Eye (tissue), 1 donor: ENCODE data around the gene AOPEP.
A peak's percentile ranks its signal among the peaks of the same experiment; 100 is the strongest.

Experiments used
- DNase-seq: peaks from one replicate; pipeline ENCODE4 v3.0.0-alpha.2; 2015

The AOPEP gene

GRCh38 chr9:95105519-95106287, 379.2 kb downstream of the AOPEP start:
- DNase-seq: peak; percentile 81

- peak; percentile 93 for DNase-seq
Measured at GRCh38 chr9:95107001-95107749, 380.7 kb downstream of the AOPEP start.

GRCh38 chr9:95107976-95108375, 381.5 kb downstream of the AOPEP start:
- no peak for DNase-seq

GRCh38 chr9:95108777-95109176, 382.3 kb downstream of the AOPEP start:
- DNase-seq: no peak

GRCh38 chr9:95109456-95109855, 383.0 kb downstream of the AOPEP start:
- DNase-seq: no peak

- DNase-seq: no peak
Measured at GRCh38 chr9:95110921-95111525, 384.5 kb downstream of the AOPEP start.

GRCh38 chr9:95111716-95112115, 385.2 kb downstream of the AOPEP start:
- DNase-seq: no peak

- DNase-seq: no peak
Measured at GRCh38 chr9:95112436-95113280, 386.2 kb downstream of the AOPEP start.

- DNase-seq: no peak
Measured at GRCh38 chr9:95115104-95115503, 388.6 kb downstream of the AOPEP start.

- DNase-seq: no peak
Measured at GRCh38 chr9:95116002-95116807, 389.7 kb downstream of the AOPEP start.

GRCh38 chr9:95116808-95117204, 390.3 kb downstream of the AOPEP start:
- no peak for DNase-seq

- DNase-seq: no peak
Measured at GRCh38 chr9:95118596-95118995, 392.1 kb downstream of the AOPEP start.

GRCh38 chr9:95120781-95121370, 394.4 kb downstream of the AOPEP start:
- DNase-seq: no peak

- DNase-seq: no peak
Measured at GRCh38 chr9:95124582-95125367, 398.3 kb downstream of the AOPEP start.

- DNase-seq: no peak
Measured at GRCh38 chr9:95125652-95126051, 399.2 kb downstream of the AOPEP start.

GRCh38 chr9:95126739-95127138, 400.2 kb downstream of the AOPEP start:
- no peak for DNase-seq

- peak; percentile 92 for DNase-seq
Measured at GRCh38 chr9:95127249-95128176, 401.0 kb downstream of the AOPEP start.

GRCh38 chr9:95128177-95128524, 401.7 kb downstream of the AOPEP start:
- DNase-seq: no peak

- DNase-seq: no peak
Measured at GRCh38 chr9:95129476-95130291, 403.2 kb downstream of the AOPEP start.
